Neuronal stem cell (in vitro differentiated cells): ENCODE data around the gene WDPCP.

ENCODE experiments used
- DNase-seq: peaks from one replicate; pipeline ENCODE4 v3.0.0-alpha.2; 2013; ENCODE audit warnings: low spot score
- H2AFZ ChIP-seq: one replicate; pipeline ENCODE4 v1.6.1; 2013; ENCODE audit warnings: mild to moderate bottlenecking, low read length, inconsistent platforms
- H2AK5ac ChIP-seq: 2 replicates; pipeline ENCODE4 v1.6.1; 2013; ENCODE audit warnings: low read depth, mild to moderate bottlenecking, inconsistent platforms, low read length, moderate library complexity, mixed read lengths
- H2BK120ac ChIP-seq: 2 replicates; pipeline ENCODE4 v1.6.1; 2013; ENCODE audit warnings: low read depth, mild to moderate bottlenecking, inconsistent platforms, low read length, moderate library complexity, mixed read lengths
- H2BK12ac ChIP-seq: one replicate; pipeline ENCODE4 v1.6.1; 2013; ENCODE audit warnings: low read length, inconsistent platforms
- H2BK15ac ChIP-seq: 2 replicates; pipeline ENCODE4 v1.6.1; 2013; ENCODE audit warnings: mild to moderate bottlenecking, low read length, inconsistent platforms, mixed read lengths
- H2BK5ac ChIP-seq: one replicate; pipeline ENCODE4 v1.6.1; 2013; ENCODE audit warnings: inconsistent platforms, mild to moderate bottlenecking, low read length, moderate library complexity
- H3K14ac ChIP-seq: one replicate; pipeline ENCODE4 v1.6.1; 2013; ENCODE audit warnings: low read length, inconsistent platforms
- H3K18ac ChIP-seq: 2 replicates; pipeline ENCODE4 v1.6.1; 2013; ENCODE audit warnings: low read length, inconsistent platforms
- H3K23ac ChIP-seq: 2 replicates; pipeline ENCODE4 v1.6.1; 2013; ENCODE audit warnings: low read depth, mild to moderate bottlenecking, mixed read lengths, low read length, inconsistent platforms; ENCODE audit not compliant: poor library complexity
- H3K27ac ChIP-seq: replicated peaks from 3 replicates; pipeline ENCODE4 v1.5.1; 2013; ENCODE audit warnings: low read length, inconsistent platforms
- H3K27me3 ChIP-seq, 3 experiments: 2 replicates each; pipeline ENCODE4 v1.6.1; 2013; ENCODE audit warnings: low read length in 3 of 3, mild to moderate bottlenecking in 2 of 3, inconsistent platforms in 1 of 3, low read depth in 1 of 3, mixed read lengths in 1 of 3, moderate library complexity in 1 of 3; ENCODE audit not compliant: control insufficient read depth in 3 of 3, insufficient read depth in 3 of 3
- H3K36me3 ChIP-seq, 2 donors: replicated peaks in 1 of 2; 2 replicates each; pipeline ENCODE4 v1.6.1; 2013; ENCODE audit warnings: low read length in 2 of 2; ENCODE audit not compliant: control insufficient read depth in 2 of 2, insufficient read depth in 2 of 2
- H3K4ac ChIP-seq: 2 replicates; pipeline ENCODE4 v1.6.1; 2013; ENCODE audit warnings: inconsistent platforms, mild to moderate bottlenecking, low read length, moderate library complexity
- H3K4me1 ChIP-seq, 2 donors: 1 replicate in 1 of 2; 2 replicates in 1 of 2; pipeline ENCODE4 v1.6.1; 2013; ENCODE audit warnings: low read length in 2 of 2, low read depth in 1 of 2; ENCODE audit not compliant: control insufficient read depth in 2 of 2, insufficient read depth in 1 of 2
- H3K4me2 ChIP-seq: one replicate; pipeline ENCODE4 v1.6.1; 2013; ENCODE audit warnings: mild to moderate bottlenecking, low read length, inconsistent platforms; ENCODE audit not compliant: insufficient read depth, poor library complexity, severe bottlenecking
- H3K4me3 ChIP-seq, 2 donors: 2 replicates each; pipeline ENCODE4 v1.5.1; 2013; ENCODE audit warnings: low read length in 2 of 2, mild to moderate bottlenecking in 2 of 2, inconsistent platforms in 1 of 2, moderate library complexity in 1 of 2
- H3K79me1 ChIP-seq: one replicate; pipeline ENCODE4 v1.6.1; 2013; ENCODE audit warnings: low read depth, mild to moderate bottlenecking, inconsistent platforms, low read length, moderate library complexity
- H3K9ac ChIP-seq: one replicate; pipeline ENCODE4 v1.6.1; 2013; ENCODE audit warnings: mild to moderate bottlenecking, low read depth, low read length, inconsistent platforms; ENCODE audit not compliant: poor library complexity
- H3K9me3 ChIP-seq, 2 donors: replicated peaks in 1 of 2; 2 replicates each; pipeline versions ENCODE3 to v1.6.1; 2013; ENCODE audit warnings: low read length in 2 of 2, mild to moderate bottlenecking in 2 of 2, inconsistent platforms in 1 of 2, low read depth in 1 of 2, mixed read lengths in 1 of 2, moderate library complexity in 1 of 2; ENCODE audit not compliant: control insufficient read depth in 2 of 2, insufficient read depth in 1 of 2
- H4K8ac ChIP-seq: one replicate; pipeline ENCODE4 v1.6.1; 2013; ENCODE audit warnings: low read depth, mild to moderate bottlenecking, inconsistent platforms, low read length, moderate library complexity
- H4K91ac ChIP-seq: one replicate; pipeline ENCODE4 v1.6.1; 2013; ENCODE audit warnings: low read length, low read depth, mild to moderate bottlenecking, inconsistent platforms; ENCODE audit not compliant: poor library complexity
- WGBS, 2 donors: extraction: QIAGEN DNeasy Blood & Tissue Kit; methylation state at CpG; one replicate each; pipeline ENCODE4 v1.1.7; 2013; ENCODE audit warnings: missing lambda C conversion rate in 2 of 2, mixed read lengths in 1 of 2; ENCODE audit not compliant: insufficient read length in 2 of 2, insufficient replicate concordance in 1 of 2; ENCODE audit errors: extremely low coverage in 2 of 2; 5-methylcytosine and 5-hydroxymethylcytosine counted together

The WDPCP gene

GRCh38 chr2:63440612-63441011 lies 147.7 kb downstream of the WDPCP start:
- Histone ChIP-seq H2BK12ac (no peak overlapping the region), H3K27me3 (no peaks in the 10 kb centered on the region), H2AK5ac (no peak overlapping the region), H4K8ac (no peak overlapping the region), H3K9ac (no peak overlapping the region), H3K4me2 (no peak overlapping the region), H3K36me3 (no peaks in the 10 kb centered on the region), H2BK15ac (no peak overlapping the region), H3K79me1 (no peaks in the 10 kb centered on the region), H2BK5ac (no peak overlapping the region), H3K9me3 (no peaks in the 10 kb centered on the region), H3K27ac (no peak overlapping the region), H3K4me1 (peaks cover 0 to 1% of the 10 kb centered on the region in 2 donors), H3K14ac (no peak overlapping the region), H4K91ac (no peak overlapping the region), H3K23ac (no peak overlapping the region), H2AFZ (no peak overlapping the region), H3K4me3 (no peak overlapping the region), H3K4ac (no peak overlapping the region), H2BK120ac (no peak overlapping the region), H3K18ac (no peak overlapping the region)
- no CpG with 5 or more reads among the region's 1 CpG for WGBS, 2 donors
- no peak for DNase-seq

- H3K14ac ChIP-seq: no peak overlapping the region
- H3K79me1 ChIP-seq: no peaks in the 10 kb centered on the region
- H4K91ac ChIP-seq: no peak overlapping the region
- no peak overlapping the region for H3K4me3 ChIP-seq
- no peaks in the 10 kb centered on the region for H3K36me3 ChIP-seq
- H3K9ac ChIP-seq: no peak overlapping the region
- no peaks in the 10 kb centered on the region for H3K27me3 ChIP-seq
- WGBS, 2 donors: no CpG with 5 or more reads among the region's 1 CpG
- H3K27ac ChIP-seq: no peak overlapping the region
- DNase-seq: no peak
- H2BK12ac ChIP-seq: no peak overlapping the region
- no peak overlapping the region for H3K18ac ChIP-seq
- no peaks in the 10 kb centered on the region for H3K9me3 ChIP-seq
- no peak overlapping the region for H2BK5ac ChIP-seq
- H4K8ac ChIP-seq: no peak overlapping the region
- H3K4me2 ChIP-seq: no peak overlapping the region
- H2AK5ac ChIP-seq: no peak overlapping the region
- no peak overlapping the region for H2BK120ac ChIP-seq
- H3K23ac ChIP-seq: no peak overlapping the region
- no peak overlapping the region for H3K4ac ChIP-seq
- H2BK15ac ChIP-seq: no peak overlapping the region
- H2AFZ ChIP-seq: no peak overlapping the region
- H3K4me1 ChIP-seq: no peaks in the 10 kb centered on the region
These were observed 150.1 kb downstream of the WDPCP start for GRCh38 chr2:63438181-63438580.

GRCh38 chr2:63436488-63436887 lies 151.8 kb downstream of the WDPCP start:
- Histone ChIP-seq H3K9me3 (no peaks in the 10 kb centered on the region), H3K4me1 (no peaks in the 10 kb centered on the region), H3K14ac (no peak overlapping the region), H2BK15ac (no peak overlapping the region), H3K18ac (no peak overlapping the region), H4K8ac (no peak overlapping the region), H2BK120ac (no peak overlapping the region), H3K79me1 (no peaks in the 10 kb centered on the region), H4K91ac (no peak overlapping the region), H3K9ac (no peak overlapping the region), H3K23ac (no peak overlapping the region), H2AK5ac (no peak overlapping the region), H2BK5ac (no peak overlapping the region), H2AFZ (no peak overlapping the region), H3K27ac (no peak overlapping the region), H3K27me3 (no peaks in the 10 kb centered on the region), H3K4me3 (no peak overlapping the region), H3K4me2 (no peak overlapping the region), H2BK12ac (no peak overlapping the region), H3K4ac (no peak overlapping the region), H3K36me3 (no peaks in the 10 kb centered on the region)
- no peak for DNase-seq

DNA sequence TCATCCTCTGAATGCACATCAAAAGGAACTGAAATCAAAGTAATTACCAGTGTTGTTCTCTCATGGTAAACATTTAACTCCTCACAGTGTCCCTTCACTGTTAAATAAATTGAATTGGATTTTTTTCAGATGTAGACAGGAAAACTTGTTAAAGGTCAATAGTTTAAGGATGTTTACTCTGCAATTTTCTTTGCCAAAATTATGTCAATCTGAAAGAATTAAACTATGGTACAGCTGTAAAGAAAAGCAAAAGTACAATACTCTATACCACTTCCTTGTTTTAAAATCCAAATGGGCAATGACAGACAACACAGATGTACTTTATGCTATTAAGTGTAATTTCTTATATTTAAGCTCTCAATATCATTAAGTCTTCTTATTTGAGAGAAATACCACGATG lies 153.2 kb downstream of the WDPCP start:
- Histone ChIP-seq H2BK5ac (no peak overlapping the region), H3K27me3 (no peaks in the 10 kb centered on the region), H3K14ac (no peak overlapping the region), H3K4me1 (no peaks in the 10 kb centered on the region), H2BK12ac (no peak overlapping the region), H2AK5ac (no peak overlapping the region), H3K9me3 (no peaks in the 10 kb centered on the region), H4K8ac (no peak overlapping the region), H3K18ac (no peak overlapping the region), H3K4ac (no peak overlapping the region), H3K27ac (no peak overlapping the region), H2AFZ (no peak overlapping the region), H4K91ac (no peak overlapping the region), H2BK120ac (no peak overlapping the region), H3K23ac (no peak overlapping the region), H3K4me3 (no peak overlapping the region), H3K79me1 (no peaks in the 10 kb centered on the region), H2BK15ac (no peak overlapping the region), H3K4me2 (no peak overlapping the region), H3K36me3 (no peaks in the 10 kb centered on the region), H3K9ac (no peak overlapping the region)
- DNase-seq: no peak
- no CpG with 5 or more reads among the region's 1 CpG for WGBS, 2 donors
